AG04449 (cell line): ENCODE data around the gene BBIP1.

Experiments used
- CTCF ChIA-PET: fragments of 350-600 bp; formaldehyde crosslinking; extraction: SDS; loops from one replicate; lab custom pipeline; 2021; ENCODE audit warnings: antibody characterized with exemption; lab: Yijun Ruan, JAX
- POLR2A ChIA-PET: fragments of 400-600, 350-600 bp; formaldehyde crosslinking; extraction: SDS; loops from one replicate; lab custom pipeline; 2020; ENCODE audit warnings: antibody characterized with exemption, inconsistent platforms; lab: Yijun Ruan, JAX
- DNase-seq: peaks from one replicate; pipeline ENCODE4 v3.0.0-alpha.2; 2010; ENCODE audit warnings: low read depth, low spot score
- H3K4me3 ChIP-seq: 2 replicates; pipeline ENCODE4 v1.5.1; 2011; ENCODE audit warnings: low read depth, mild to moderate bottlenecking, control low read depth, low read length
- CTCF ChIP-seq: IDR thresholded peaks from one replicate; pipeline ENCODE4 v1.5.1; 2011; ENCODE audit warnings: mild to moderate bottlenecking, moderate library complexity, low read length, control low read depth, inconsistent platforms; ENCODE audit not compliant: insufficient read depth; ENCODE audit errors: missing control alignments

The BBIP1 gene

GRCh38 chr10:110963162-110963561 is 44.2 kb upstream of the BBIP1 start:
- no peak overlapping the region for H3K4me3 ChIP-seq
- ChIA-PET POLR2A (no interaction called here), CTCF (interaction anchor here (1.3 kb wide), 1 partner anchor 17 kb away, joined by 3 read pairs; no protein-coding TSS in a partner anchor)
- no peak for TF ChIP-seq CTCF
- no peak for DNase-seq

GRCh38 chr10:110962443-110962842 is 43.5 kb upstream of the BBIP1 start:
- ChIA-PET CTCF (interaction anchor here (1.3 kb wide), 1 partner anchor 17 kb away, joined by 3 read pairs; no protein-coding TSS in a partner anchor), POLR2A (no interaction called here)
- H3K4me3 ChIP-seq = no peak overlapping the region
- DNase-seq = no peak
- no peak for TF ChIP-seq CTCF

- POLR2A ChIA-PET = no interaction called here
- no peak for DNase-seq
- CTCF ChIA-PET = no interaction called here
- no peak overlapping the region for H3K4me3 ChIP-seq
- TF ChIP-seq CTCF = no peak
Measured at GRCh38 chr10:110960333-110960712, 41.3 kb upstream of the BBIP1 start.

GRCh38 chr10:110959379-110960332 is 40.7 kb upstream of the BBIP1 start:
- no peak for DNase-seq
- ChIA-PET CTCF (no interaction called here), POLR2A (no interaction called here)
- no peak for TF ChIP-seq CTCF
- H3K4me3 ChIP-seq = no peak overlapping the region

- H3K4me3 ChIP-seq = no peak overlapping the region
- ChIA-PET CTCF (no interaction called here), POLR2A (interaction anchor here (1.7 kb wide), 1 partner anchor 13 kb away, joined by 5 read pairs; no protein-coding TSS in a partner anchor)
- TF ChIP-seq CTCF = no peak
- no peak for DNase-seq
Measured at GRCh38 chr10:110957606-110958005, 38.6 kb upstream of the BBIP1 start.

GRCh38 chr10:110951381-110951780 is 32.4 kb upstream of the BBIP1 start:
- POLR2A ChIA-PET = no interaction called here
- no peak for TF ChIP-seq CTCF
- DNase-seq = no peak
- no peak overlapping the region for H3K4me3 ChIP-seq
- CTCF ChIA-PET = no interaction called here
